ENCODE data around the gene CFAP45. TPM values are rescaled to one million over a fixed set of nuclear protein-coding genes. Genes with fewer than 3 reads are reported as not detected.

Gene CFAP45
- total and polyA plus RNA-seq, 3 donors from 2014 or later = 13.0 to 59.6 (median 30.4) TPM

DNA sequence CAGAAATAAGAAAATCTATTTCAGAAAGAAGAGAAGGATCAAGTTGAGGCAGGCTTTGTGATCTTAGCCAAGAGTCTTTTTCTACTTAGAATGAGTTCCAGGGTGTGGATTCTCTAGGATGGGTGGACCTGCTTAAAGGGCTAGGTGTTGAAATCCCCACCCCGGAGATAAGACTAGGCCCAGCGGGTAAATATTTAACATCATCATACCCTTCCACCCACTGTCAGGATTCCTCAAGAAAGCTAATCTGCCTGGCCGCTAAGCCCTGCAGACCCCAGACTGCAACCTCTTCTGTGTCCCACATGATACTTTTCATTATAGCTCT lies 39.7 kb upstream of the CFAP45 start:
- Histone ChIP-seq H3K4me1 (peaks cover 3% of the 10 kb centered on the region), H3K27ac (no peak overlapping the region), H3K9me3 (no peaks in the 10 kb centered on the region), H3K27me3 (no peaks in the 10 kb centered on the region), H3K36me3 (ENCODE audit: low read depth, missing control alignments) (no peaks in the 10 kb centered on the region), H3K4me3 (no peak overlapping the region)
- no peak for TF ChIP-seq CTCF (IDR thresholded peaks at IDR 0.05)
- no peak for TF ChIP-seq POLR2A (IDR thresholded peaks at IDR 0.05)
- WGBS, 2 donors = 94 to 96% methylated on average over 3 of the region's 3 CpGs
- intact Hi-C loops (cut with DNase I; ENCODE audit: low total_unique reads) = no loop called here
- DNase-seq = no peak

DNA sequence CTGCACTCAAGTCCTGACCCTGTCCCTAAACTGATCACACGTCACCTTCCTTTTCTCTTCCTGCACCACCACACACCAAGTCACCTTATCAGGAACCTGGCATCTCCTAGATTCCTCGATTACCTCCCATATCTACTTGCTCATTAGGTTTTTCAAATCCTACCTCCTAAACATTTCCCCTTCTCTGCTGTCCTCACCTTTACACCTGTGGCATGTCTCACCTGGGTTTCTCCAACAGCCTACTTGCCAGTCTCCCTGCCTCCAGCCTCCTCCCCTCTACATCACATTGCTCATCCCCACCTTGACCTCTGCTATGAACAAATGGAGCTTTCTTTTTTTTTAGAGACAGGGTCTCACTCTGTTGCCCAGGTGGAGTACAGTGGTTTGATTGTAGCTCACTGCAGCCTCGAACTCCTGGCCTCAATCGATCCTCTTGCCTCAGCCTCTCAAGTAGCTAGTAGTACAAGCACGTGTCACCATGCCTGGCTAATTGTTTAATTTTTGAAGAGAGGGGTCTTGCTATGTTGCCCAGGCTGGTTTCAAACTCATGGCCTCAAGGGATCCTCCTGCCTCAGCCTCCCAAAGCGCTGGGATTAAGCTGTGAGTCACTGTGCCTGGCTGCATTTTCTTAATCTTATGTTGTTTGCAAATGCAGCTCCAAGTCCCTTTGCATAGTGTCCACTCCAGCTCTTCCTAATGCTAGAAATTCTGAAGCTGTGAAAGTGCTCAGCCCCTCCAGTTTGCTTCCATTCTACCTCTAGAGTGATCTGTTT lies 39.1 kb upstream of the CFAP45 start:
- Histone ChIP-seq H3K27me3 (no peaks in the 10 kb centered on the region), H3K4me1 (peaks cover 3% of the 10 kb centered on the region), H3K4me3 (no peak overlapping the region), H3K36me3 (ENCODE audit: low read depth, missing control alignments) (no peaks in the 10 kb centered on the region), H3K9me3 (no peaks in the 10 kb centered on the region), H3K27ac (no peak overlapping the region)
- intact Hi-C loops (cut with DNase I; ENCODE audit: low total_unique reads) = no loop called here
- DNase-seq = no peak
- TF ChIP-seq POLR2A (IDR thresholded peaks at IDR 0.05) (no peak), CTCF (IDR thresholded peaks at IDR 0.05) (no peak)
- 85 to 90% methylated on average over 6 of the region's 6 CpGs for WGBS, 2 donors

DNA sequence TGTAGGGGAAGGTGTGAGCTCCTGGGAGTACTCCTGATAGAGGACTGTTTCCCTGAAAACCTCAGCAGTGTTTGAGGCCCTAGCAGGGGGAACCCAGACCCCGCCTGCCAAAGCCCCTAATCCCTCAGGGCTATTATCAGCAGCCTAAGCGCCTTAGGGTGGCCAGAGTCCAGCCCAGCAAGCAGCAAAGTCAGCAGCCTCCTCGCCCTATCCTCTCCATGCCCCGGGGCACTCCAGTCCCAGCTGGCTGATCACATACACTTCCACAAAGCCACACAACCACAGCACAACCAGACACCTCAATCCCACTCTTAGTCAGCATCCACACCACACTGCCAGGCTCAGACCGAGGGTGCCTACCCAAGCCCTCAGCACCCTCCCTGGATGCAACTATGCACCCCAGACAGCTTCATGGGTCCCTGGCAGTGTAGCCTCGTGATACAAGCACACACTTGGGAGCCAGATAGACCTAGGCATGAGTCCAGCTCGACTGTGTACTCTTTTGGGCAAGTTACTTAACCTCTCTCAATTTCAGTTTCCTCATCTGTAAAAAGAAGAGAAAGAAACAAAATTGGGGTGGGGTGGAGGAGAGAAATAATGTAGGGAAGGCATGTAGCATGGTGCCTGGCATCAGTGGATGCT lies 38.4 kb upstream of the CFAP45 start:
- 78 to 79% methylated on average over 5 to 7 of the region's 7 CpGs for WGBS, 2 donors
- Histone ChIP-seq H3K4me3 (no peak overlapping the region), H3K36me3 (ENCODE audit: low read depth, missing control alignments) (no peaks in the 10 kb centered on the region), H3K9me3 (no peaks in the 10 kb centered on the region), H3K27ac (no peak overlapping the region), H3K4me1 (peaks cover 3% of the 10 kb centered on the region), H3K27me3 (no peaks in the 10 kb centered on the region)
- TF ChIP-seq CTCF (IDR thresholded peaks at IDR 0.05) (no peak), POLR2A (IDR thresholded peaks at IDR 0.05) (no peak)
- intact Hi-C loops (cut with DNase I; ENCODE audit: low total_unique reads) = no loop called here
- DNase-seq = no peak

GRCh38 chr1:159937054-159937750 lies 37.2 kb upstream of the CFAP45 start:
- Histone ChIP-seq H3K4me1 (peaks cover 3% of the 10 kb centered on the region), H3K36me3 (ENCODE audit: low read depth, missing control alignments) (no peaks in the 10 kb centered on the region), H3K27me3 (no peaks in the 10 kb centered on the region), H3K4me3 (no peak overlapping the region), H3K27ac (no peak overlapping the region), H3K9me3 (no peaks in the 10 kb centered on the region)
- intact Hi-C loops (cut with DNase I; ENCODE audit: low total_unique reads) = no loop called here
- DNase-seq = no peak
- WGBS, 2 donors = 38 to 72% methylated on average over 4 of the region's 4 CpGs
- no peak for TF ChIP-seq CTCF (IDR thresholded peaks at IDR 0.05)
- no peak for TF ChIP-seq POLR2A (IDR thresholded peaks at IDR 0.05)
